HEK293 (cell line): ENCODE results near the gene MTUS2.

Source experiments
- CTCF ChIA-PET: fragments of 350-600 bp; formaldehyde crosslinking; extraction: SDS; loops from one replicate; lab custom pipeline; 2021; ENCODE audit warnings: antibody characterized with exemption; lab: Yijun Ruan, JAX
- POLR2A ChIA-PET: fragments of 300-600 bp; formaldehyde crosslinking; extraction: SDS; loops from one replicate; lab custom pipeline; 2020; ENCODE audit warnings: antibody characterized with exemption, inconsistent platforms; lab: Yijun Ruan, JAX
- H3K27ac ChIP-seq: fragments of 200-500 bp; sonication (Bioruptor generic); 2 replicates; pipeline ENCODE4 v1.5.1; 2014; ENCODE audit warnings: low read depth, low read length, control low read depth, inconsistent platforms; ENCODE audit errors: extremely low read depth
- H3K36me3 ChIP-seq, 2 experiments: fragments of 200-500 bp in 1 of 2; sonication (Bioruptor generic) in 1 of 2; 1 replicate in 1 of 2; 2 replicates in 1 of 2; pipeline ENCODE4 v1.5.1; 2014 to 2017; ENCODE audit warnings: inconsistent platforms in 2 of 2, low read length in 2 of 2; ENCODE audit not compliant: control insufficient read depth in 2 of 2, insufficient read depth in 1 of 2
- H3K4me1 ChIP-seq: fragments of 200-500 bp; sonication (Bioruptor generic); 2 replicates; pipeline ENCODE4 v1.5.1; 2014; ENCODE audit warnings: mild to moderate bottlenecking, low read length, inconsistent platforms; ENCODE audit not compliant: control insufficient read depth, insufficient read depth
- H3K4me3 ChIP-seq: 2 replicates; pipeline ENCODE4 v1.5.1; 2011; ENCODE audit warnings: low read depth, mild to moderate bottlenecking, control low read depth, low read length, moderate library complexity
- H3K9me3 ChIP-seq: fragments of 200-500 bp; sonication (Bioruptor generic); 2 replicates; pipeline ENCODE4 v1.5.1; 2014; ENCODE audit warnings: low read depth, low read length, inconsistent platforms; ENCODE audit not compliant: control insufficient read depth, insufficient read depth
- FEZF1 ChIP-seq: fragments of 450-650 bp; formaldehyde crosslinking; IDR thresholded peaks from 2 replicates; pipeline ENCODE4 v1.5.1; 2016; ENCODE audit warnings: missing biosample characterization, missing genetic modification characterization
- KLF7 ChIP-seq: fragments of 450-650 bp; formaldehyde crosslinking; IDR thresholded peaks from 2 replicates; pipeline ENCODE4 v1.5.1; 2016; ENCODE audit warnings: missing biosample characterization, missing genetic modification characterization, borderline replicate concordance
- SP2 ChIP-seq: fragments of 450-650 bp; formaldehyde crosslinking; IDR thresholded peaks from 2 replicates; pipeline ENCODE4 v1.5.1; 2016; ENCODE audit warnings: missing biosample characterization, missing genetic modification characterization
- SP7 ChIP-seq: fragments of 450-650 bp; formaldehyde crosslinking; IDR thresholded peaks from 2 replicates; pipeline ENCODE4 v1.5.1; 2016; ENCODE audit warnings: missing biosample characterization, missing genetic modification characterization
- ZEB2 ChIP-seq: fragments of 450-650 bp; formaldehyde crosslinking; IDR thresholded peaks from 2 replicates; pipeline ENCODE4 v1.5.1; 2016; ENCODE audit warnings: missing biosample characterization, missing genetic modification characterization
- ZFHX2 ChIP-seq: fragments of 450-650 bp; formaldehyde crosslinking; conservative IDR thresholded peaks from 2 replicates; pipeline ENCODE4 v1.5.1; 2016; ENCODE audit warnings: missing biosample characterization, missing genetic modification characterization
- ZFP69B ChIP-seq: fragments of 450-650 bp; formaldehyde crosslinking; IDR thresholded peaks from 2 replicates; pipeline ENCODE4 v1.5.1; 2016; ENCODE audit warnings: missing biosample characterization, missing genetic modification characterization
- ZNF112 ChIP-seq: fragments of 450-650 bp; formaldehyde crosslinking; IDR thresholded peaks from 2 replicates; pipeline ENCODE4 v1.5.0; 2017; ENCODE audit warnings: missing biosample characterization, missing genetic modification characterization
- ZNF37A ChIP-seq: fragments of 450-650 bp; IDR thresholded peaks from 2 replicates; pipeline ENCODE4 v1.5.1; 2018; ENCODE audit warnings: missing biosample characterization, missing genetic modification characterization
- ZNF660 ChIP-seq: fragments of 450-650 bp; IDR thresholded peaks from 2 replicates; pipeline ENCODE4 v1.5.1; 2018; ENCODE audit warnings: missing biosample characterization, mild to moderate bottlenecking, missing genetic modification characterization
- ZNF76 ChIP-seq: fragments of 450-650 bp; formaldehyde crosslinking; IDR thresholded peaks from 2 replicates; pipeline ENCODE4; 2016; ENCODE audit warnings: low read depth, missing biosample characterization, missing genetic modification characterization, borderline replicate concordance
- ZNF768 ChIP-seq: fragments of 450-650 bp; formaldehyde crosslinking; IDR thresholded peaks from 2 replicates; pipeline ENCODE4 v1.5.1; 2018; ENCODE audit warnings: missing biosample characterization, mild to moderate bottlenecking, missing genetic modification characterization
- ZNF785 ChIP-seq: fragments of 450-650 bp; formaldehyde crosslinking; IDR thresholded peaks from 2 replicates; pipeline ENCODE4 v1.5.1; 2016; ENCODE audit warnings: missing biosample characterization, missing genetic modification characterization
- ZSCAN16 ChIP-seq: fragments of 450-650 bp; formaldehyde crosslinking; IDR thresholded peaks from 2 replicates; pipeline ENCODE4 v1.5.1; 2016; ENCODE audit warnings: missing biosample characterization, missing genetic modification characterization
- TF ChIP-seq, protein P1 (sequence below): sonication (generic); formaldehyde crosslinking; IDR thresholded peaks from 2 replicates; pipeline ENCODE4 v1.8.1; 2022; ENCODE audit warnings: mild to moderate bottlenecking, moderate library complexity, missing genetic modification reagents
- TF ChIP-seq, protein P2 (sequence below): fragments of 450-650 bp; formaldehyde crosslinking; IDR thresholded peaks from 2 replicates; pipeline ENCODE4 v1.5.1; 2016; ENCODE audit warnings: missing biosample characterization, missing genetic modification characterization
- TF ChIP-seq, protein P3 (sequence below): fragments of 450-650 bp; formaldehyde crosslinking; IDR thresholded peaks from 2 replicates; pipeline ENCODE4 v1.5.1; 2017; ENCODE audit warnings: missing biosample characterization, missing genetic modification characterization
- TF ChIP-seq, protein P4 (sequence below): fragments of 450-650 bp; formaldehyde crosslinking; IDR thresholded peaks from 2 replicates; pipeline ENCODE4 v1.5.1; 2016; ENCODE audit warnings: missing biosample characterization, missing genetic modification characterization
- TF ChIP-seq, protein P5 (sequence below): fragments of 450-650 bp; formaldehyde crosslinking; IDR thresholded peaks from 2 replicates; pipeline ENCODE4 v1.5.1; 2017; ENCODE audit warnings: missing biosample characterization, missing genetic modification characterization
- TF ChIP-seq, protein P6 (sequence below): fragments of 450-650 bp; formaldehyde crosslinking; IDR thresholded peaks from 2 replicates; pipeline ENCODE4; 2016; ENCODE audit warnings: missing biosample characterization, missing genetic modification characterization

MTUS2 gene

DNA sequence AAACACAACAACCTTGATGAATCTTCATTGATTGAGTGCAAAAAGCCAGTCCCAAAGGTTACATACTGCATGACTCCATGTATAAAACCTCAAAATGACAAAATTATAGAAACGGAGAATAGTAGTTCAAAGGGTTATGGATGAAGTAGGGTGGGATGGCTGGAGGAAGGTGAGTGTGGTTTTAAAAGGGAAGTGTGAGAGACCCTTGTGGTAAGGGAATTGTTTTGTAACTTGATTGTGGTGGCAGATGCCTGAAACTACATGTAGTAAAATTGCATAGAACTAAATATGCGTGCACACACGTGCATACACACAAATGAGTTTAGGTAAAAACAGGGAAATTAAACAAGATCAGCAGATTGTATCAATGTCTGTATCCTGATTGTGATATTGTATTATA, 340.7 kb downstream of the MTUS2 start:
- H3K36me3 ChIP-seq: no peaks in the 10 kb centered on the region

DNA sequence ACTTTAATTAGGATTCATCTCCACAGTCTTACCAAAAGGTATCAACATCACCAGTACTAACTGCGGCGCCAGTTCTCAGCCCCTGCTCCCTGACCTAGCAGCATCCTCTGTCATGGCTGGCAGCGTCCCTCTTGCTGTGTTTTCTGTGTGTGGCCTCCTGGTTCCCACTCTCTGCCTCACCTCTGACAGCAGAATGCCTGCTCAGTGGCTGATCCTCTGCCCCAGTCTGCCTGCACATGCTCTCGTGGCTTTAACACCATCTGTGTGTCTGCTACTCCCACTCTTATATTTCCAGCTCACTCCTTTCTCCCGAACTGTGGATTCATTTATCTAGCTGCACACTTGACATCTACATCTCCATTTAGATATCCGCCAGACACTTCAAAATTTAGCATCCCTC, 341.5 kb downstream of the MTUS2 start:
- no peak overlapping the region for H3K27ac ChIP-seq
- TF ChIP-seq ZNF660 (tag by site-specific recombination) (no peak), KLF7 (tag by site-specific recombination) (no peak), SP2 (no peak), ZFP69B (no peak), ZNF112 (tag by site-specific recombination) (no peak), ZNF37A (no peak), ZFHX2 (no peak), ZNF768 (no peak), ZSCAN16 (tag by site-specific recombination) (no peak), FEZF1 (tag by site-specific recombination) (no peak), SP7 (tag by site-specific recombination) (no peak)
- TF ChIP-seq, protein P1, sequence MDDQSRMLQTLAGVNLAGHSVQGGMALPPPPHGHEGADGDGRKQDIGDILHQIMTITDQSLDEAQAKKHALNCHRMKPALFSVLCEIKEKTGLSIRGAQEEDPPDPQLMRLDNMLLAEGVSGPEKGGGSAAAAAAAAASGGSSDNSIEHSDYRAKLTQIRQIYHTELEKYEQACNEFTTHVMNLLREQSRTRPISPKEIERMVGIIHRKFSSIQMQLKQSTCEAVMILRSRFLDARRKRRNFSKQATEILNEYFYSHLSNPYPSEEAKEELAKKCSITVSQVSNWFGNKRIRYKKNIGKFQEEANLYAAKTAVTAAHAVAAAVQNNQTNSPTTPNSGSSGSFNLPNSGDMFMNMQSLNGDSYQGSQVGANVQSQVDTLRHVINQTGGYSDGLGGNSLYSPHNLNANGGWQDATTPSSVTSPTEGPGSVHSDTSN (CRISPR knock-in tag): no peak
- TF ChIP-seq, protein P2, sequence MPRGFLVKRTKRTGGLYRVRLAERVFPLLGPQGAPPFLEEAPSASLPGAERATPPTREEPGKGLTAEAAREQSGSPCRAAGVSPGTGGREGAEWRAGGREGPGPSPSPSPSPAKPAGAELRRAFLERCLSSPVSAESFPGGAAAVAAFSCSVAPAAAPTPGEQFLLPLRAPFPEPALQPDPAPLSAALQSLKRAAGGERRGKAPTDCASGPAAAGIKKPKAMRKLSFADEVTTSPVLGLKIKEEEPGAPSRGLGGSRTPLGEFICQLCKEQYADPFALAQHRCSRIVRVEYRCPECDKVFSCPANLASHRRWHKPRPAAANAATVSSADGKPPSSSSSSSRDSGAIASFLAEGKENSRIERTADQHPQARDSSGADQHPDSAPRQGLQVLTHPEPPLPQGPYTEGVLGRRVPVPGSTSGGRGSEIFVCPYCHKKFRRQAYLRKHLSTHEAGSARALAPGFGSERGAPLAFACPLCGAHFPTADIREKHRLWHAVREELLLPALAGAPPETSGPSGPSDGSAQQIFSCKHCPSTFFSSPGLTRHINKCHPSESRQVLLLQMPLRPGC (tag by site-specific recombination): no peak
- TF ChIP-seq, protein P3, sequence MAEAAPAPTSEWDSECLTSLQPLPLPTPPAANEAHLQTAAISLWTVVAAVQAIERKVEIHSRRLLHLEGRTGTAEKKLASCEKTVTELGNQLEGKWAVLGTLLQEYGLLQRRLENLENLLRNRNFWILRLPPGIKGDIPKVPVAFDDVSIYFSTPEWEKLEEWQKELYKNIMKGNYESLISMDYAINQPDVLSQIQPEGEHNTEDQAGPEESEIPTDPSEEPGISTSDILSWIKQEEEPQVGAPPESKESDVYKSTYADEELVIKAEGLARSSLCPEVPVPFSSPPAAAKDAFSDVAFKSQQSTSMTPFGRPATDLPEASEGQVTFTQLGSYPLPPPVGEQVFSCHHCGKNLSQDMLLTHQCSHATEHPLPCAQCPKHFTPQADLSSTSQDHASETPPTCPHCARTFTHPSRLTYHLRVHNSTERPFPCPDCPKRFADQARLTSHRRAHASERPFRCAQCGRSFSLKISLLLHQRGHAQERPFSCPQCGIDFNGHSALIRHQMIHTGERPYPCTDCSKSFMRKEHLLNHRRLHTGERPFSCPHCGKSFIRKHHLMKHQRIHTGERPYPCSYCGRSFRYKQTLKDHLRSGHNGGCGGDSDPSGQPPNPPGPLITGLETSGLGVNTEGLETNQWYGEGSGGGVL (tag by site-specific recombination): no peak
- TF ChIP-seq, protein P4, sequence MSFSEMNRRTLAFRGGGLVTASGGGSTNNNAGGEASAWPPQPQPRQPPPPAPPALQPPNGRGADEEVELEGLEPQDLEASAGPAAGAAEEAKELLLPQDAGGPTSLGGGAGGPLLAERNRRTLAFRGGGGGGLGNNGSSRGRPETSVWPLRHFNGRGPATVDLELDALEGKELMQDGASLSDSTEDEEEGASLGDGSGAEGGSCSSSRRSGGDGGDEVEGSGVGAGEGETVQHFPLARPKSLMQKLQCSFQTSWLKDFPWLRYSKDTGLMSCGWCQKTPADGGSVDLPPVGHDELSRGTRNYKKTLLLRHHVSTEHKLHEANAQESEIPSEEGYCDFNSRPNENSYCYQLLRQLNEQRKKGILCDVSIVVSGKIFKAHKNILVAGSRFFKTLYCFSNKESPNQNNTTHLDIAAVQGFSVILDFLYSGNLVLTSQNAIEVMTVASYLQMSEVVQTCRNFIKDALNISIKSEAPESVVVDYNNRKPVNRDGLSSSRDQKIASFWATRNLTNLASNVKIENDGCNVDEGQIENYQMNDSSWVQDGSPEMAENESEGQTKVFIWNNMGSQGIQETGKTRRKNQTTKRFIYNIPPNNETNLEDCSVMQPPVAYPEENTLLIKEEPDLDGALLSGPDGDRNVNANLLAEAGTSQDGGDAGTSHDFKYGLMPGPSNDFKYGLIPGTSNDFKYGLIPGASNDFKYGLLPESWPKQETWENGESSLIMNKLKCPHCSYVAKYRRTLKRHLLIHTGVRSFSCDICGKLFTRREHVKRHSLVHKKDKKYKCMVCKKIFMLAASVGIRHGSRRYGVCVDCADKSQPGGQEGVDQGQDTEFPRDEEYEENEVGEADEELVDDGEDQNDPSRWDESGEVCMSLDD (tag by site-specific recombination): no peak
- TF ChIP-seq, all 188 proteins: peak for 0
- Histone ChIP-seq H3K36me3 (no peaks in the 10 kb centered on the region), H3K9me3 (no peaks in the 10 kb centered on the region), H3K4me1 (no peaks in the 10 kb centered on the region), H3K4me3 (no peak overlapping the region)
- ChIA-PET POLR2A (no interaction called here), CTCF (no interaction called here)

More for the DNA sequence above, 340.7 kb downstream of the MTUS2 start:
- H3K27ac ChIP-seq: no peak overlapping the region
- no peaks in the 10 kb centered on the region for H3K4me1 ChIP-seq
- CTCF ChIA-PET: no interaction called here
- TF ChIP-seq ZNF76 (tag by site-specific recombination) (no peak), ZNF785 (tag by site-specific recombination) (no peak), ZEB2 (tag by site-specific recombination) (no peak)
- TF ChIP-seq, protein P5, sequence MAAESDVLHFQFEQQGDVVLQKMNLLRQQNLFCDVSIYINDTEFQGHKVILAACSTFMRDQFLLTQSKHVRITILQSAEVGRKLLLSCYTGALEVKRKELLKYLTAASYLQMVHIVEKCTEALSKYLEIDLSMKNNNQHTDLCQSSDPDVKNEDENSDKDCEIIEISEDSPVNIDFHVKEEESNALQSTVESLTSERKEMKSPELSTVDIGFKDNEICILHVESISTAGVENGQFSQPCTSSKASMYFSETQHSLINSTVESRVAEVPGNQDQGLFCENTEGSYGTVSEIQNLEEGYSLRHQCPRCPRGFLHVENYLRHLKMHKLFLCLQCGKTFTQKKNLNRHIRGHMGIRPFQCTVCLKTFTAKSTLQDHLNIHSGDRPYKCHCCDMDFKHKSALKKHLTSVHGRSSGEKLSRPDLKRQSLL: no peak
- TF ChIP-seq, protein P6, sequence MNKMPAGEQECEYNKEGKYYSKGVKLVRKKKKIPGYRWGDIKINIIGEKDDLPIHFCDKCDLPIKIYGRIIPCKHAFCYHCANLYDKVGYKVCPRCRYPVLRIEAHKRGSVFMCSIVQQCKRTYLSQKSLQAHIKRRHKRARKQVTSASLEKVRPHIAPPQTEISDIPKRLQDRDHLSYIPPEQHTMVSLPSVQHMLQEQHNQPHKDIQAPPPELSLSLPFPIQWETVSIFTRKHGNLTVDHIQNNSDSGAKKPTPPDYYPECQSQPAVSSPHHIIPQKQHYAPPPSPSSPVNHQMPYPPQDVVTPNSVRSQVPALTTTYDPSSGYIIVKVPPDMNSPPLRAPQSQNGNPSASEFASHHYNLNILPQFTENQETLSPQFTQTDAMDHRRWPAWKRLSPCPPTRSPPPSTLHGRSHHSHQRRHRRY (tag by site-specific recombination): no peak
- H3K9me3 ChIP-seq: no peaks in the 10 kb centered on the region
- no peak overlapping the region for H3K4me3 ChIP-seq
- POLR2A ChIA-PET: no interaction called here
